Measurements from ENCODE around the gene MAOB. TPM values are rescaled to one million over a fixed set of nuclear protein-coding genes. Genes with fewer than 3 reads are reported as not detected.

Gene MAOB
- total and polyA plus RNA-seq, 2 donors (not counting 3 experiments of a cell fraction or from before 2014, with no cell fraction given): not detected

DNA sequence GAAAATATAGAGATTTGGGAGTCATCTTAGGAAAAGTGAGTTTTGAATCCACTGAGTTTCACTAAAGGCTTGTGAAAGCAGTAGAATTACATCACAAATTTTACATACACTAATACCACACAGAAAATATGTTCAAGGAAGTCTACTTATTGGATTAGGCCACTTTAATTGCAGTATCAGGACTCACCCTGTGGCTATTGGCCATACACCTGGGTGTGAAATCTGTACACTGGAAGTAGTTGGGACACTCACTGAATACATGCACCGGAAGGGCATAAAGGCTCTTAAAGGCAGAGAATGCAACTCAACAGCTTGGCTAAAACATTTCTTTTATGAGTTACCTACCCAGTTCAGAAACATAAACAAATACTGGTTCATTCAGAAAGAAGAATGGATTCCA is 19.8 kb downstream of the MAOB start:
- Histone ChIP-seq H3K27ac (ENCODE audit: insufficient read depth, low read depth, low read length) (no peak overlapping the region), H3K9ac (replicated peaks; ENCODE audit: extremely low read depth, insufficient read depth, low read length) (no peak overlapping the region), H4K20me1 (replicated peaks; ENCODE audit: control insufficient read depth, extremely low read depth, insufficient read depth, low read length) (no peaks in the 10 kb centered on the region), H3K79me2 (ENCODE audit: control insufficient read depth, insufficient read depth, low read length) (no peaks in the 10 kb centered on the region), H3K9me1 (replicated peaks; ENCODE audit: control insufficient read depth, extremely low read depth, insufficient read depth, low read length) (no peaks in the 10 kb centered on the region), H2AFZ (ENCODE audit: low read depth, low read length) (no peak overlapping the region), H3K4me3 (replicated peaks in 1 of 3; ENCODE audit: insufficient read depth in 1 of 3, low read depth in 1 of 3, low read length in 3 of 3) (no peak overlapping the region), H3K9me3 (replicated peaks; ENCODE audit: control insufficient read depth, insufficient read depth, low read length) (no peaks in the 10 kb centered on the region), H3K27me3 (ENCODE audit: control insufficient read depth in 2 of 2, insufficient read depth in 2 of 2, low read length in 2 of 2) (no peaks in the 10 kb centered on the region), H3K4me1 (ENCODE audit: control insufficient read depth, extremely low read depth, insufficient read depth, low read length) (peaks cover 4% of the 10 kb centered on the region), H3K36me3 (ENCODE audit: control insufficient read depth in 2 of 2, extremely low read depth in 1 of 2, insufficient read depth in 2 of 2, low read length in 2 of 2) (no peaks in the 10 kb centered on the region), H3K4me2 (ENCODE audit: insufficient read depth, low read length) (no peak overlapping the region)
- dilution Hi-C loops (cut with MboI; ENCODE audit: extremely low pct_ligation_motif_present, low sequenced_read_pairs) (no loop called here), intact Hi-C loops (cut with micrococcal nuclease) (no loop called here)
- ChIA-PET CTCF (no interaction called here), POLR2A (no interaction called here)
- BruUV-seq (replicated peaks): no TSS peak
- TF ChIP-seq, protein P1, sequence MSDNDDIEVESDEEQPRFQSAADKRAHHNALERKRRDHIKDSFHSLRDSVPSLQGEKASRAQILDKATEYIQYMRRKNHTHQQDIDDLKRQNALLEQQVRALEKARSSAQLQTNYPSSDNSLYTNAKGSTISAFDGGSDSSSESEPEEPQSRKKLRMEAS (IDR thresholded peaks at IDR 0.05; ENCODE audit: insufficient read depth, insufficient read length): no peak
- no peak for TF ChIP-seq MYC (IDR thresholded peaks at IDR 0.05; ENCODE audit: low read depth, low read length)
- no peak for TF ChIP-seq FOS (IDR thresholded peaks at IDR 0.05; ENCODE audit: borderline replicate concordance, insufficient read depth, low read length)
- DNase-seq (ENCODE audit: low read depth, low spot score): no peak
- FAIRE-seq: no peak

- ChIA-PET CTCF (interaction anchor here (0.9 kb wide), 1 partner anchor 92 kb away, joined by 3 read pairs; no protein-coding TSS in a partner anchor), POLR2A (no interaction called here)
- no peak overlapping the region for H3K4me3 ChIP-seq (replicated peaks in 1 of 3; ENCODE audit: insufficient read depth in 1 of 3, low read depth in 1 of 3, low read length in 3 of 3)
- no TSS peak for BruUV-seq (replicated peaks)
- H3K4me2 ChIP-seq (ENCODE audit: insufficient read depth, low read length): no peak overlapping the region
- intact Hi-C loops (cut with micrococcal nuclease): loop anchor here (1.0 kb wide), 1 partner anchor 152 kb away; no protein-coding TSS in a partner anchor
- no peaks in the 10 kb centered on the region for H3K36me3 ChIP-seq (ENCODE audit: control insufficient read depth in 2 of 2, extremely low read depth in 1 of 2, insufficient read depth in 2 of 2, low read length in 2 of 2)
- dilution Hi-C loops (cut with MboI; ENCODE audit: extremely low pct_ligation_motif_present, low sequenced_read_pairs): no loop called here
- H3K79me2 ChIP-seq (ENCODE audit: control insufficient read depth, insufficient read depth, low read length): no peaks in the 10 kb centered on the region
- no peaks in the 10 kb centered on the region for H3K9me1 ChIP-seq (replicated peaks; ENCODE audit: control insufficient read depth, extremely low read depth, insufficient read depth, low read length)
- no peak overlapping the region for H3K27ac ChIP-seq (ENCODE audit: insufficient read depth, low read depth, low read length)
- H3K27me3 ChIP-seq (ENCODE audit: control insufficient read depth in 2 of 2, insufficient read depth in 2 of 2, low read length in 2 of 2): no peaks in the 10 kb centered on the region
- H3K9me3 ChIP-seq (replicated peaks; ENCODE audit: control insufficient read depth, insufficient read depth, low read length): no peaks in the 10 kb centered on the region
- DNase-seq (ENCODE audit: low read depth, low spot score) (no peak), FAIRE-seq (no peak)
- H3K9ac ChIP-seq (replicated peaks; ENCODE audit: extremely low read depth, insufficient read depth, low read length): no peak overlapping the region
- no peaks in the 10 kb centered on the region for H4K20me1 ChIP-seq (replicated peaks; ENCODE audit: control insufficient read depth, extremely low read depth, insufficient read depth, low read length)
- TF ChIP-seq MYC (IDR thresholded peaks at IDR 0.05; ENCODE audit: low read depth, low read length): no peak
- TF ChIP-seq CTCF (IDR thresholded peaks at IDR 0.05; ENCODE audit: extremely low read depth in 1 of 2, insufficient read depth in 1 of 2, low read depth in 1 of 2, low read length in 2 of 2): no peak
- TF ChIP-seq GATA2 (IDR thresholded peaks at IDR 0.05; ENCODE audit: insufficient read depth, insufficient read length, low read depth, low read length): no peak
- TF ChIP-seq JUN (IDR thresholded peaks at IDR 0.05; ENCODE audit: borderline replicate concordance, insufficient read depth, insufficient read length, low read depth): no peak
- TF ChIP-seq FOS (IDR thresholded peaks at IDR 0.05; ENCODE audit: borderline replicate concordance, insufficient read depth, low read length): no peak
- TF ChIP-seq, protein P1 (IDR thresholded peaks at IDR 0.05; ENCODE audit: insufficient read depth, insufficient read length): no peak
- no peak for TF ChIP-seq POLR2A (IDR thresholded peaks at IDR 0.05; ENCODE audit: low read depth, low read length)
- TF ChIP-seq EZH2 (IDR thresholded peaks at IDR 0.05; ENCODE audit: borderline replicate concordance, low read depth, low read length, severe bottlenecking): no peak
- TF ChIP-seq POLR2AphosphoS5 (IDR thresholded peaks at IDR 0.05; ENCODE audit: insufficient read depth, low read depth, low read length): no peak
- no peak overlapping the region for H2AFZ ChIP-seq (ENCODE audit: low read depth, low read length)
- peaks cover 4% of the 10 kb centered on the region for H3K4me1 ChIP-seq (ENCODE audit: control insufficient read depth, extremely low read depth, insufficient read depth, low read length)
Observed at GRCh38 chrX:43861750-43862149, 20.5 kb downstream of the MAOB start.

All from endothelial cell of umbilical vein (primary cell).